IPS-18c (cell line): ENCODE results near the gene ZNF546.
"Not testable (repeated sequence)": the region's sequence is repeated elsewhere in the genome, so short reads cannot be mapped to it uniquely, and the experiment has no call there.

Experiments
- H3K4me3 ChIP-seq: 2 replicates; pipeline ENCODE4 v1.7.0; 2013; ENCODE audit warnings: low read depth, mild to moderate bottlenecking, low read length, moderate library complexity; ENCODE audit not compliant: insufficient read depth
- H3K9me3 ChIP-seq: one replicate; pipeline ENCODE4 v1.6.1; 2013; ENCODE audit warnings: mild to moderate bottlenecking, low read length, moderate library complexity; ENCODE audit not compliant: control insufficient read depth, insufficient read depth

The ZNF546 gene

GRCh38 chr19:40023969-40024368 lies 27.1 kb downstream of the ZNF546 start:
- Histone ChIP-seq H3K4me3 (no peak overlapping the region), H3K9me3 (peaks cover 16% of the 10 kb centered on the region)

- H3K9me3 ChIP-seq = peaks cover 16% of the 10 kb centered on the region
Observed at GRCh38 chr19:40025938-40026596, 29.2 kb downstream of the ZNF546 start.

DNA sequence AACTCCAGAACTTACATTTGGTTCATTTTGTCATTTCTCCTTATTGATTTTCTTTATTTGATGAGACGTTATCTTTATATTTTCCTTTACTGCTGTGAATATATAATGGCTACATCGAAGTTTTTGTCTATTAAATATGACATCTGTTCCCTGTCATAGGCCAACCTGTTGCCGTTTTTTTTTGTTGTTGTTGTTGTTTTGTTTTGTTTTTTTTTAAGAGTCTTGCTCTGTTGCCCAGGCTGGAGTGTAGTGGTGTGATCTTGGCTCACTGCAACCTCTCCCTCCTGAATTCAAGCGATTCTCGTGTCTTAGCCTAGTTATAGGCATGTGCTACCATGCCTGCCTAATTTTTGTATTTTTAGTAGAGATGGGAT lies 29.7 kb downstream of the ZNF546 start:
- Histone ChIP-seq H3K9me3 (peaks cover 16% of the 10 kb centered on the region), H3K4me3 (no peak overlapping the region)

More at GRCh38 chr19:40025938-40026596, 29.2 kb downstream of the ZNF546 start:
- no peak overlapping the region for H3K4me3 ChIP-seq

DNA sequence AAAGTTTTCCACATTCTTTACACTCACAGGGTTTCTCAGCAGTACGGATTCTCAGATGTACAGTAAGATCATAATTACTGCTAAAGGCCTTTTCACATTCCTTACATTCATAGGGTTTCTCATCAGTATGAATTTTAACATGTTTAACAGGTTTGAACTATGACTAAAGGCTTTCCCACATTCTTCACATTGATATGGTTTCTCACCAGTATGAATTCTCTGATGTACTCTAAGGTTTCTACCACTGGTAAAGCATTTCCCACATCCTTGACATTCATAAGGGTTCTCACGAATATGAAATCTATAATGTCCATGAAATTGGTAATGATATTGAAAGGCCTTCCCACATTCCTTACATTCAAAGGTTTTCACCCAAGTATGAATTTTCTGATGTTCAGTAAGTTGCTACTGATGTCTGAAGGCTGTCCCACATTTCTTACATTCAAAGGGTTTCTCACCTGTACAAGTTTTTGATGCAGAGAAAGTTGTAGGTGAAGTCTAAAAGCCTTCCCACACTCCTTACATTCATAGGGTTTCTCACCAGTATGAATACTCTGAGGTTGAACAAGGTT lies 37.2 kb downstream of the ZNF546 start:
- H3K9me3 ChIP-seq = peaks cover 16% of the 10 kb centered on the region

DNA sequence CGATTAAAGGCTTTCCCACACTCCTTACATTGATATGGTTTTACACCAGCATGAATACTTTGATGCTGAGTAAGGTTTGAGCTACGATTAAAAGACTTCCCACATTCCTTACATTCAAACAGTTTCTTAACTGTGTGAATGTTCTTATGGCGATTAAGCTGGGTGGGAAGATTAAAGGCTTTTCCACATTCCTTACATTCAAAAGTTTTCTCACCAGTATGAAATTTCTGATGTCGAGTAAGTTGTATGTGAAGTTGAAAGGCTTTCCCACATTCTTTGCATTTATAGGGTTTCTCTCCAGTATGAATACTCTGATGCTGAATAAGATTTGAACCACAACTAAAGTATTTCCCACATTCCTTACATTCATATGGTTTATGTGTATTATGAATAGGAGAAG lies 39.1 kb downstream of the ZNF546 start:
- peaks cover 16% of the 10 kb centered on the region for H3K9me3 ChIP-seq
- H3K4me3 ChIP-seq = no peak overlapping the region

More for the DNA sequence above, 37.2 kb downstream of the ZNF546 start:
- no peak overlapping the region for H3K4me3 ChIP-seq

- not testable (repeated sequence) for H3K4me3 ChIP-seq, H3K9me3 ChIP-seq
Observed at GRCh38 chr19:40038047-40038446, 41.2 kb downstream of the ZNF546 start.

DNA sequence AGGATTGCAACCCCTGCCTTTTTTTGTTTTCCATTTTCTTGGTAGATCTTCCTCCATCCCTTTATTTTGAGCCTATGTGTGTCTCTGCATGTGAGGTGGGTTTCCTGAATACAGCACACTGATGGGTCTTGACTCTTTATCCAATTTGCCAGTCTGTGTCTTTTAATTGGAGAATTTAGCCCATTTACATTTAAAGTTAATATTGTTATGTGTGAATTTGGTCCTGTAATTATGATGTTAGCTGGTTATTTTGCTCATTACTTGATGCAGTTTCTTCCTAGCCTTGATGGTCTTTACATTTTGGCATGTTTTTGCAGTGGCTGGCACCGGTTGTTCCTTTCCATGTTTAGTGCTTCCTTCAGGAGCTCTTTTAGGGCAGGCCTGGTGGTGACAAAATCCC lies 44.9 kb downstream of the ZNF546 start:
- H3K4me3 ChIP-seq, H3K9me3 ChIP-seq: not testable (repeated sequence)

DNA sequence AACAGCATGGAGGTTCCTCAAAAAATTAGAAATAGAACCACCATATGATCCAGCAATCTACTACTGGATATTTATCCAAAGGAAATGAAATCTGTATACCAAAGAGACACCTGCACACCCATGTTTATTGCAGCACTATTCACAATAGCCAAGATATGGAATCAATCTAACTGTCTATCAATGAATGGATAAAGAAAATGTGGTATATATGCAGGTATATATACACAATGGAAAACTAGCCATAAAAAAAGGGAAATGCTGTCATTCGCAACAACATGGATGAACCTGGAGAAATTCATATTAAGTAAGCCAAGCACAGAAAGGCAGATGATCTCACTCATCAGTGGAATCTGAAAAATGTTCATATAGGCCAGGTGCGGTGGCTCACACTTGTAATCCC lies 56.6 kb downstream of the ZNF546 start:
- Histone ChIP-seq H3K9me3 (no peaks in the 10 kb centered on the region), H3K4me3 (no peak overlapping the region)

DNA sequence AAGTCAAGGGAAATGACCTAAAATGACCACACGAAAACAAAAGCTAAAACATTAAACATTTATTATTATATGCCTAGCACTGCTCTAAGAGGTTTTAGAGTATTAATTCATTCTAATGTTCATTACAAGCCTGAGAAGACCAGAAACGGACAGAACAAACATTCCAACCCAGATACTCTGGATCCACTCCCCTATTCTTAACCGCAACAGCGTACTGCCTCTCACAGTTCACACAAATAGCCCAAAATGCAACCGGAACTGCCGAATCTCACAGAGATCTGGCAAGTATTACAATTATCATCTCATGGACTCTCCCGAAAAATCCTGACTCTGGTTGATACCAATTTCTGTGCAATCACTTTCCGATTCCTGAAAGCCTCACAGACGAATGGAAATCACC lies 57.8 kb downstream of the ZNF546 start:
- Histone ChIP-seq H3K4me3 (no peak overlapping the region), H3K9me3 (no peaks in the 10 kb centered on the region)

DNA sequence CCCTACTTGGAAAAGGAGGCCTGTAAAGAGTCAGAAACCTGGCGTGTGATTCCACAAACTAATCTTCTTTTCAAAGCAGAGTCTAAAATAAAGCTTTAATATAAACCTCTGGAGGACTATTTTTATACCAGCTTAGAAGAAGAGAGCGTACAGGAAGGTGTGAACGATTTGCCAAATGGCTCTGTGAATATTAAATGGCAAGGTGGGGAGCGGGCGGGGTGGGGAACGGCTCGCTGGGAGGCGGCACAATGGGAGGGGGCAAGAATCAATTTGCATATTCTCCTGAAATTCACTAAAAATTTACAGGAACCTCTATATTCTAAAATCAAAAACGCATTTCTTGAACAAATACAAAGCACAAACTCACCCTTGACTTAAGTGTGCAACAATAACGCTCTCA lies 58.2 kb downstream of the ZNF546 start:
- Histone ChIP-seq H3K9me3 (no peaks in the 10 kb centered on the region), H3K4me3 (peak overlapping the region; percentile 91)

- Histone ChIP-seq H3K4me3 (peak within 1 kb of the TSS; percentile 91), H3K9me3 (no peaks in the 10 kb centered on the region)
Observed at GRCh38 chr19:40055832-40056504, 59.1 kb downstream of the ZNF546 start, which contains the start of gene ZNF780B. Gene ZNF780B (minus strand): TSS chr19:40056231. CDS start chr19:40050332, 5,899 bp downstream.

GRCh38 chr19:40056505-40056904 lies 59.6 kb downstream of the ZNF546 start:
- Histone ChIP-seq H3K9me3 (no peaks in the 10 kb centered on the region), H3K4me3 (peak overlapping the region; percentile 91)

DNA sequence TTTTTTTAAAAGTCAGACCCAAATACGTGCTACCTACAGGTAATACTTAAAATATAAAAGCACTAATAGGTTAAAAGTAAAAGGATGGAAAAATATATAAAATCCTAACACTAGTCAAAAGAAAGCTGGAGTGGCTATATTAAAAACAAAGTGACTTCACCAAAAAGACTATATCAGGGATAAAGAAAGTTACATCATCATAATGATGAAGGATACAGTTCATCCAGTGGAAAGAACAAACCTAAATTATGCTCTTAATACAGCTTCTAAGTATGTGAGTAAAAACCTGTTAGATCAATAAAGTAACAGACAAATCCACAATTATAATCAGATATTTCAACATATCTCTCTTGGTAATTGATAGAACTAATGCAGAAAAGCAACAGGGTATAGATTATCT lies 60.3 kb downstream of the ZNF546 start:
- Histone ChIP-seq H3K4me3 (no peak overlapping the region), H3K9me3 (no peaks in the 10 kb centered on the region)

- no peak overlapping the region for H3K4me3 ChIP-seq
- H3K9me3 ChIP-seq = no peaks in the 10 kb centered on the region
Observed at GRCh38 chr19:40059624-40060023, 62.8 kb downstream of the ZNF546 start.

GRCh38 chr19:40070058-40070457 lies 73.2 kb downstream of the ZNF546 start:
- Histone ChIP-seq H3K9me3 (peaks cover 9% of the 10 kb centered on the region), H3K4me3 (no peak overlapping the region)
